Measurements from ENCODE around the gene MYNN. TPM values are rescaled to one million over a fixed set of nuclear protein-coding genes. Genes with fewer than 3 reads are reported as not detected.

The MYNN gene
- total RNA-seq, 1 donor from 2014 or later = 14.6 TPM

- no peaks in the 10 kb centered on the region for H3K36me3 ChIP-seq
- intact Hi-C loops (cut with DNase I) = no loop called here
- H3K27me3 ChIP-seq = no peaks in the 10 kb centered on the region
- ATAC-seq (no peak), DNase-seq (no peak)
- H3K9me3 ChIP-seq = no peaks in the 10 kb centered on the region
- no peak for TF ChIP-seq CTCF (IDR thresholded peaks at IDR 0.05)
- no peak overlapping the region for H3K27ac ChIP-seq
- H3K4me3 ChIP-seq = peak overlapping the region; percentile 64
- H3K4me1 ChIP-seq = peaks cover 3% of the 10 kb centered on the region
Measured at GRCh38 chr3:169813278-169813677, 40.1 kb downstream of the MYNN start.

GRCh38 chr3:169813757-169814517, 40.7 kb downstream of the MYNN start:
- H3K27me3 ChIP-seq = no peaks in the 10 kb centered on the region
- DNase-seq (peak; percentile 68), ATAC-seq (peak; percentile 55)
- peak overlapping the region; percentile 64 for H3K4me3 ChIP-seq
- H3K36me3 ChIP-seq = no peaks in the 10 kb centered on the region
- H3K9me3 ChIP-seq = no peaks in the 10 kb centered on the region
- intact Hi-C loops (cut with DNase I) = no loop called here
- H3K4me1 ChIP-seq = peaks cover 3% of the 10 kb centered on the region
- no peak overlapping the region for H3K27ac ChIP-seq
- peak; percentile 53 for TF ChIP-seq CTCF (IDR thresholded peaks at IDR 0.05)

- H3K36me3 ChIP-seq = no peaks in the 10 kb centered on the region
- intact Hi-C loops (cut with DNase I) = no loop called here
- ATAC-seq = no peak
Measured at GRCh38 chr3:169815590-169816150, 42.5 kb downstream of the MYNN start.

GRCh38 chr3:169818316-169818715, 45.1 kb downstream of the MYNN start:
- H3K27me3 ChIP-seq = no peaks in the 10 kb centered on the region
- TF ChIP-seq CTCF (IDR thresholded peaks at IDR 0.05) = no peak
- intact Hi-C loops (cut with DNase I) = no loop called here

More at GRCh38 chr3:169815590-169816150, 42.5 kb downstream of the MYNN start:
- Histone ChIP-seq H3K9me3 (no peaks in the 10 kb centered on the region), H3K4me3 (no peak overlapping the region), H3K27me3 (no peaks in the 10 kb centered on the region), H3K27ac (no peak overlapping the region), H3K4me1 (peaks cover 3% of the 10 kb centered on the region)
- no peak for DNase-seq
- TF ChIP-seq CTCF (IDR thresholded peaks at IDR 0.05) = no peak

GRCh38 chr3:169822091-169822490, 48.9 kb downstream of the MYNN start:
- intact Hi-C loops (cut with DNase I) = no loop called here
- no peaks in the 10 kb centered on the region for H3K27me3 ChIP-seq
- no peak overlapping the region for H3K4me3 ChIP-seq
- no peaks in the 10 kb centered on the region for H3K4me1 ChIP-seq
- DNase-seq = no peak
- H3K9me3 ChIP-seq = no peaks in the 10 kb centered on the region
- no peak for ATAC-seq
- H3K27ac ChIP-seq = no peak overlapping the region
- no peak for TF ChIP-seq CTCF (IDR thresholded peaks at IDR 0.05)
- H3K36me3 ChIP-seq = no peaks in the 10 kb centered on the region

More at GRCh38 chr3:169818316-169818715, 45.1 kb downstream of the MYNN start:
- Histone ChIP-seq H3K27ac (no peak overlapping the region), H3K9me3 (no peaks in the 10 kb centered on the region), H3K36me3 (no peaks in the 10 kb centered on the region), H3K4me1 (no peaks in the 10 kb centered on the region), H3K4me3 (no peak overlapping the region)
- no peak for ATAC-seq
- DNase-seq = no peak

Measured in upper lobe of right lung (tissue), 1 donor.